ENCODE data around the gene MAPK10. TPM values are rescaled to one million over a fixed set of nuclear protein-coding genes. Genes with fewer than 3 reads are reported as not detected.

The MAPK10 gene
- total RNA-seq, 3 donors from 2014 or later (not counting 1 experiment from before 2014, with no cell fraction given): 0.92 TPM; not detected in 2

- H3K36me3 ChIP-seq (ENCODE audit: control insufficient read depth, insufficient read depth, low read length): no peaks in the 10 kb centered on the region
- no peak overlapping the region for H3K27ac ChIP-seq (ENCODE audit: low read length)
- no peak overlapping the region for H3K4me3 ChIP-seq (ENCODE audit: low read length)
- no peak for ATAC-seq
- no peaks in the 10 kb centered on the region for H3K27me3 Mint-ChIP-seq (ENCODE audit: low read depth in 2 of 2)
- H3K27me3 ChIP-seq (ENCODE audit: control insufficient read depth, insufficient read depth, low read length): no peaks in the 10 kb centered on the region
- no peaks in the 10 kb centered on the region for H3K9me3 ChIP-seq (ENCODE audit: control insufficient read depth, insufficient read depth, low read length)
- no peaks in the 10 kb centered on the region for H3K4me1 ChIP-seq (ENCODE audit: control insufficient read depth, insufficient read depth, low read length)
- intact Hi-C loops (cut with micrococcal nuclease): no loop called here
- WGBS (ENCODE audit: insufficient coverage): 100% methylated on average over 1 of the region's 1 CpG
- no peak overlapping the region for H3K27ac Mint-ChIP-seq
- peaks cover 10 to 14% of the 10 kb centered on the region in 2 donors for H3K9me3 Mint-ChIP-seq
- H3K36me3 Mint-ChIP-seq: no peaks in the 10 kb centered on the region
- TF ChIP-seq, protein P1, sequence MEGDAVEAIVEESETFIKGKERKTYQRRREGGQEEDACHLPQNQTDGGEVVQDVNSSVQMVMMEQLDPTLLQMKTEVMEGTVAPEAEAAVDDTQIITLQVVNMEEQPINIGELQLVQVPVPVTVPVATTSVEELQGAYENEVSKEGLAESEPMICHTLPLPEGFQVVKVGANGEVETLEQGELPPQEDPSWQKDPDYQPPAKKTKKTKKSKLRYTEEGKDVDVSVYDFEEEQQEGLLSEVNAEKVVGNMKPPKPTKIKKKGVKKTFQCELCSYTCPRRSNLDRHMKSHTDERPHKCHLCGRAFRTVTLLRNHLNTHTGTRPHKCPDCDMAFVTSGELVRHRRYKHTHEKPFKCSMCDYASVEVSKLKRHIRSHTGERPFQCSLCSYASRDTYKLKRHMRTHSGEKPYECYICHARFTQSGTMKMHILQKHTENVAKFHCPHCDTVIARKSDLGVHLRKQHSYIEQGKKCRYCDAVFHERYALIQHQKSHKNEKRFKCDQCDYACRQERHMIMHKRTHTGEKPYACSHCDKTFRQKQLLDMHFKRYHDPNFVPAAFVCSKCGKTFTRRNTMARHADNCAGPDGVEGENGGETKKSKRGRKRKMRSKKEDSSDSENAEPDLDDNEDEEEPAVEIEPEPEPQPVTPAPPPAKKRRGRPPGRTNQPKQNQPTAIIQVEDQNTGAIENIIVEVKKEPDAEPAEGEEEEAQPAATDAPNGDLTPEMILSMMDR (IDR thresholded peaks at IDR 0.05): no peak
- DNase-seq: no peak
- H3K4me1 Mint-ChIP-seq: no peaks in the 10 kb centered on the region
- no peak overlapping the region for H3K4me3 Mint-ChIP-seq
Observed at GRCh38 chr4:86376850-86377249, 17.0 kb upstream of the MAPK10 start.

GRCh38 chr4:86368433-86368832 lies 8.6 kb upstream of the MAPK10 start:
- Histone ChIP-seq H3K4me3 (ENCODE audit: low read length) (no peak overlapping the region), H3K9me3 (ENCODE audit: control insufficient read depth, insufficient read depth, low read length) (no peaks in the 10 kb centered on the region), H3K27ac (ENCODE audit: low read length) (no peak overlapping the region), H3K36me3 (ENCODE audit: control insufficient read depth, insufficient read depth, low read length) (no peaks in the 10 kb centered on the region), H3K4me1 (ENCODE audit: control insufficient read depth, insufficient read depth, low read length) (no peaks in the 10 kb centered on the region), H3K27me3 (ENCODE audit: control insufficient read depth, insufficient read depth, low read length) (no peaks in the 10 kb centered on the region)
- Mint-ChIP-seq H3K27me3 (ENCODE audit: low read depth in 2 of 2) (no peaks in the 10 kb centered on the region), H3K9me3 (peaks cover 6 to 9% of the 10 kb centered on the region in 2 donors), H3K36me3 (no peaks in the 10 kb centered on the region), H3K4me3 (no peak overlapping the region), H3K27ac (no peak overlapping the region), H3K4me1 (no peaks in the 10 kb centered on the region)
- intact Hi-C loops (cut with micrococcal nuclease): no loop called here
- DNase-seq (no peak), ATAC-seq (no peak)
- WGBS (ENCODE audit: insufficient coverage): 95% methylated on average over 3 of the region's 4 CpGs
- TF ChIP-seq, protein P1 (IDR thresholded peaks at IDR 0.05): no peak

GRCh38 chr4:86367577-86367976 lies 7.7 kb upstream of the MAPK10 start:
- no peak overlapping the region for H3K27ac ChIP-seq (ENCODE audit: low read length)
- H3K4me3 Mint-ChIP-seq: no peak overlapping the region
- TF ChIP-seq, protein P1 (IDR thresholded peaks at IDR 0.05): no peak
- H3K36me3 ChIP-seq (ENCODE audit: control insufficient read depth, insufficient read depth, low read length): no peaks in the 10 kb centered on the region
- H3K27ac Mint-ChIP-seq: no peak overlapping the region
- no peaks in the 10 kb centered on the region for H3K9me3 ChIP-seq (ENCODE audit: control insufficient read depth, insufficient read depth, low read length)
- 60% methylated on average over 1 of the region's 1 CpG for WGBS (ENCODE audit: insufficient coverage)
- no peaks in the 10 kb centered on the region for H3K27me3 Mint-ChIP-seq (ENCODE audit: low read depth in 2 of 2)
- peaks cover 4 to 8% of the 10 kb centered on the region in 2 donors for H3K9me3 Mint-ChIP-seq
- no peaks in the 10 kb centered on the region for H3K27me3 ChIP-seq (ENCODE audit: control insufficient read depth, insufficient read depth, low read length)
- H3K4me3 ChIP-seq (ENCODE audit: low read length): no peak overlapping the region
- intact Hi-C loops (cut with micrococcal nuclease): no loop called here
- no peaks in the 10 kb centered on the region for H3K36me3 Mint-ChIP-seq
- H3K4me1 Mint-ChIP-seq: no peaks in the 10 kb centered on the region
- H3K4me1 ChIP-seq (ENCODE audit: control insufficient read depth, insufficient read depth, low read length): no peaks in the 10 kb centered on the region
- ATAC-seq (no peak), DNase-seq (no peak)

DNA sequence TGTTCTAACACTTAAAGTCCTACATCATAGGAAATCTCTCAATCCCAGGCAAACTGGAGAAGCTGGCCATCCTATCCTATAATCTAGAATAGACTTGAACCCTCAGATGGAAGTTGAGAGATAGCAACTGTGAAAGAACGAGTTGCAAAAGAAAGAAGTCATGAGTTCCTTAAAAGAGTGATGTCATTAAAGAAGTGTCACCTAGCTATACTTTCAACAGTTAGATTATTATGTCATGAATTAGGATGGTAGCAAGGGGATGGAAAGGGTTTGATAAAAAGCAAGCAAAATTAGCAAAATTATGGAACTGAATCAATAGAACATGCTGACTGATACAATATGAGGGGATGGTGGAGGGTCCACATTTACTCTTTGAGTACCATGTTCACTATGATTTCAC lies 7.1 kb upstream of the MAPK10 start:
- no peaks in the 10 kb centered on the region for H3K4me1 Mint-ChIP-seq
- Histone ChIP-seq H3K27ac (ENCODE audit: low read length) (no peak overlapping the region), H3K27me3 (ENCODE audit: control insufficient read depth, insufficient read depth, low read length) (no peaks in the 10 kb centered on the region), H3K4me1 (ENCODE audit: control insufficient read depth, insufficient read depth, low read length) (no peaks in the 10 kb centered on the region), H3K4me3 (ENCODE audit: low read length) (no peak overlapping the region), H3K9me3 (ENCODE audit: control insufficient read depth, insufficient read depth, low read length) (no peaks in the 10 kb centered on the region), H3K36me3 (ENCODE audit: control insufficient read depth, insufficient read depth, low read length) (no peaks in the 10 kb centered on the region)
- H3K27ac Mint-ChIP-seq: no peak overlapping the region
- no peaks in the 10 kb centered on the region for H3K27me3 Mint-ChIP-seq (ENCODE audit: low read depth in 2 of 2)
- intact Hi-C loops (cut with micrococcal nuclease): no loop called here
- TF ChIP-seq, protein P1 (IDR thresholded peaks at IDR 0.05): no peak
- H3K9me3 Mint-ChIP-seq: peaks cover 0 to 4% of the 10 kb centered on the region in 2 donors
- WGBS (ENCODE audit: insufficient coverage): no CpG with 5 or more reads among the region's 1 CpG
- H3K4me3 Mint-ChIP-seq: no peak overlapping the region
- ATAC-seq (no peak), DNase-seq (no peak)
- H3K36me3 Mint-ChIP-seq: no peaks in the 10 kb centered on the region

Data from natural killer cell (primary cell).